ENCODE measurements around the gene TKFC.

The TKFC gene

GRCh38 chr11:61302550-61302949 is 30.5 kb upstream of the TKFC start:
- in situ Hi-C loops (cut with HindIII; ENCODE audit: low sequenced_read_pairs), result no loop called here
- DNase-seq (ENCODE audit: low read depth, low spot score), result no peak
- no peak overlapping the region for H3K4me3 ChIP-seq (ENCODE audit: low read depth, low read length)
- no peak for TF ChIP-seq CTCF (IDR thresholded peaks at IDR 0.05; ENCODE audit: low read depth, low read length)

DNA sequence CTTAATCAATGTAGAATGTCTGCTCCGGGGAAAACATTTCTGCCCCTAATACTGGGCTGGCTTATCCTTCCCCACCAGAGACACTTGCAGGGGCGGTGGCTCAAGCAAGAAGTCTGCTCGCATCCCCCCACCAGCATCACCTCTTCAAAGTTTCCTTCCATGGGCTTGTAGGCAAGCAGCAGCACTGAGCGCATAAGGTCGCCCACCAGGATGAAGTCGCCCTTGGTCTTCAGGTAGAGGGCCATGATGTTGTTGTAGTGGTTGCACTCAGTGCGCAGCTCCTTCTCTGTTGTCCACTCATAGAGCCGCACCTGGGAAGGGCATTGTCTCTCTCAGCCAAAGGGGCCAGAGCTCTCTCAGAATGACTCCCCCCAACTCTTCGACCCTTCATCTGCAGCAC is 29.3 kb upstream of the TKFC start:
- in situ Hi-C loops (cut with HindIII; ENCODE audit: low sequenced_read_pairs), result no loop called here
- no peak overlapping the region for H3K4me3 ChIP-seq (ENCODE audit: low read depth, low read length)

GRCh38 chr11:61305417-61305816 is 27.6 kb upstream of the TKFC start:
- in situ Hi-C loops (cut with HindIII; ENCODE audit: low sequenced_read_pairs), result no loop called here
- no peak for DNase-seq (ENCODE audit: low read depth, low spot score)
- no peak for TF ChIP-seq CTCF (IDR thresholded peaks at IDR 0.05; ENCODE audit: low read depth, low read length)
- no peak overlapping the region for H3K4me3 ChIP-seq (ENCODE audit: low read depth, low read length)

More for the DNA sequence above, 29.3 kb upstream of the TKFC start:
- no peak for TF ChIP-seq CTCF (IDR thresholded peaks at IDR 0.05; ENCODE audit: low read depth, low read length)
- no peak for DNase-seq (ENCODE audit: low read depth, low spot score)

DNA sequence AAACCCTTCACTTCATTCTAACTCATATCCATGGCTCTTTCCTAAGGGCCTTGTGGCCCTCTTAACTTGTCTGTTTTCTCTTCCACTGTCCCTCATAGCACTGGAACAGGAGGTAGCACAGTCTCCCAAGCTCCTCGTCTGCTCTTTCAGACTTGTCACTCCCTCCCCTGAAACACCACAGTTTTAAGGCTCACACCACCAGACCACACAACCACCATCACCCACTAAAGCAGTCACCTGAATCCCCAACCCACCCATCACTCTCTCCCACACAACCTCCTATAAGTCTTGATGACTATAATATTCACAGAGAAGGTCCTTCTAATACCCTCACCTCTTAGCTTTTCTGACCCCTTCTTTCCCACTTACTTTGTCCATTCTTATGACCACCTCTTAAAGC is 26.8 kb upstream of the TKFC start:
- DNase-seq (ENCODE audit: low read depth, low spot score), result no peak
- H3K4me3 ChIP-seq (ENCODE audit: low read depth, low read length), result no peak overlapping the region
- in situ Hi-C loops (cut with HindIII; ENCODE audit: low sequenced_read_pairs), result no loop called here
- no peak for TF ChIP-seq CTCF (IDR thresholded peaks at IDR 0.05; ENCODE audit: low read depth, low read length)

GRCh38 chr11:61307354-61307753 is 25.7 kb upstream of the TKFC start:
- no peak for TF ChIP-seq CTCF (IDR thresholded peaks at IDR 0.05; ENCODE audit: low read depth, low read length)
- H3K4me3 ChIP-seq (ENCODE audit: low read depth, low read length), result no peak overlapping the region
- in situ Hi-C loops (cut with HindIII; ENCODE audit: low sequenced_read_pairs), result no loop called here
- no peak for DNase-seq (ENCODE audit: low read depth, low spot score)

- TF ChIP-seq CTCF (IDR thresholded peaks at IDR 0.05; ENCODE audit: low read depth, low read length), result no peak
- DNase-seq (ENCODE audit: low read depth, low spot score), result no peak
- in situ Hi-C loops (cut with HindIII; ENCODE audit: low sequenced_read_pairs), result no loop called here
- no peak overlapping the region for H3K4me3 ChIP-seq (ENCODE audit: low read depth, low read length)
Observed at GRCh38 chr11:61309141-61309540, 23.9 kb upstream of the TKFC start.

- DNase-seq (ENCODE audit: low read depth, low spot score), result no peak
- in situ Hi-C loops (cut with HindIII; ENCODE audit: low sequenced_read_pairs), result no loop called here
- no peak overlapping the region for H3K4me3 ChIP-seq (ENCODE audit: low read depth, low read length)
- TF ChIP-seq CTCF (IDR thresholded peaks at IDR 0.05; ENCODE audit: low read depth, low read length), result no peak
Observed at GRCh38 chr11:61309739-61310138, 23.3 kb upstream of the TKFC start.

All from astrocyte of the spinal cord (primary cell).